ENCODE results near the gene DHX15. TPM values are rescaled to one million over a fixed set of nuclear protein-coding genes. Genes with fewer than 3 reads are reported as not detected.

Gene DHX15
- 91.5 to 103 TPM (median 98.7 TPM) in 5 replicates for total RNA-seq (2022; extraction: Qiagen RNA extraction)

DNA sequence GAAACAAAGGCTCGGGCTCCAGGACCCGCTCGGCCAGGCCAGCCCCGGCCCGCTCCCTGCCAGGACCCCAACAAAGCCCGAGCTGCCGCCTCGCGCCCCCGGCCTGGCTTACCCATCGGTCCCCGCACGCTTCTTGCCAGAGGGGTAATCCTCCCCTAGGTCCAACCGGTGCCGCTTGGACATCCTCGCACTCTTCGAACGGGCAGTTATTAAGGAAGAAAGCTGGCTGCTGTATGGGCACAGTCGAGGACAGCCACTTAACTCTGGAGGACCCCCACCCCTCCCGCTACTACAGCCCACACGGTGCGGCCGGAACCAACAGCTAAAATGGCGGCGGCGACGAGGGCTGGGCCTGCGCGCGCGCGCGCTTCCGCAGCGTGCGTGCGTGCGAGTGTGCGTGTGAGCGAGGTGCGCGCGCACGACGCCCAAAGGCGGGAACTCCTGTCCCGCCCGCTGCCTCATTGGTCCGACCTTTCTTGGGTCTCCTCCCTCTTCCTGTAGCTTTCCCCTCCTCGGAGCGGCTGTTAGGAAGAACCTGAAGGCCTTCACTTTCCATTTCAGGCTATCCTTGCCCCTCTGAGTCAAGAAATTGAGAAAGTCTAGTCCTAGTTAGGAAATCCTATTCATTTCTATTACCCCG is at the start of gene DHX15:
TSS of gene DHX15 (minus strand) at position 344 of the 640 bp plus-strand sequence. CDS start at position 183, 161 bp downstream.

Other genes starting within 250 kb of the DHX15 start
- gene SOD3, start 211.0 kb upstream of the DHX15 start, total RNA-seq (2022; extraction: Qiagen RNA extraction) = not detected in 5 replicates